Lung (tissue), 12 donors: ENCODE measurements around the gene ZSWIM3. TPM values are rescaled to one million over a fixed set of nuclear protein-coding genes. Genes with fewer than 3 reads are reported as not detected.

Experiments
- ATAC-seq: fragments of 200-7000 bp; cut with Tn5 transposase; one replicate; pipeline ENCODE4 v1.9.1; 2020; ENCODE audit warnings: moderate number of reproducible peaks; ENCODE audit not compliant: insufficient read depth, low FRiP score
- DNase-seq, 3 donors: peaks; one replicate each; pipeline ENCODE4 v3.0.0-alpha.2; 2013 to 2017
- H3K27ac ChIP-seq, 2 donors: one replicate each; pipeline ENCODE4 v1.5.1; 2013; ENCODE audit warnings: mild to moderate bottlenecking in 2 of 2, moderate library complexity in 2 of 2, control low read depth in 1 of 2, inconsistent platforms in 1 of 2, low read depth in 1 of 2, low read length in 1 of 2
- H3K27me3 ChIP-seq, 3 donors: one replicate each; pipeline ENCODE4 v1.5.1; 2013; ENCODE audit warnings: low read length in 2 of 3; ENCODE audit not compliant: control insufficient read depth in 3 of 3, insufficient read depth in 3 of 3
- H3K36me3 ChIP-seq, 4 donors: one replicate each; pipeline ENCODE4 v1.5.1; 2013; ENCODE audit warnings: low read length in 4 of 4, mild to moderate bottlenecking in 1 of 4, moderate library complexity in 1 of 4; ENCODE audit not compliant: control insufficient read depth in 4 of 4, insufficient read depth in 4 of 4
- H3K4me1 ChIP-seq, 5 donors: one replicate each; pipeline ENCODE4 v1.5.1; 2013; ENCODE audit warnings: low read length in 5 of 5, mild to moderate bottlenecking in 2 of 5, moderate library complexity in 1 of 5; ENCODE audit not compliant: control insufficient read depth in 5 of 5, insufficient read depth in 5 of 5
- H3K4me3 ChIP-seq: one replicate; pipeline ENCODE4 v1.5.1; 2013; ENCODE audit warnings: mild to moderate bottlenecking, control low read depth, moderate library complexity
- H3K9ac ChIP-seq, 2 donors: one replicate each; pipeline ENCODE4 v1.5.1; 2013; ENCODE audit warnings: low read length in 2 of 2, control low read depth in 1 of 2; ENCODE audit not compliant: insufficient read depth in 1 of 2
- H3K9me3 ChIP-seq, 4 donors: one replicate each; pipeline ENCODE4 v1.5.1; 2013; ENCODE audit warnings: low read length in 3 of 4, mild to moderate bottlenecking in 1 of 4, moderate library complexity in 1 of 4; ENCODE audit not compliant: control insufficient read depth in 4 of 4, insufficient read depth in 3 of 4
- WGBS, 2 donors: extraction: QIAGEN DNeasy Blood & Tissue Kit; methylation state at CpG; one replicate each; pipeline ENCODE4 v1.1.7; 2013; 5-methylcytosine and 5-hydroxymethylcytosine counted together
- polyA plus RNA-seq, 2 donors: library from polyadenylated mRNA; stranded (reverse); fragments of 200-250 nt; gene quantifications; one replicate each; pipeline ENCODE4 v1.2.1, GENCODE V29; 2013
- total RNA-seq, 2 donors: library from RNA; depleted of rRNA in 1 of 2; stranded (reverse); fragments of >200 nt in 1 of 2; gene quantifications; one replicate each; pipeline ENCODE4 v1.2.1, GENCODE V29; 2014 to 2021
- TF ChIP-seq, protein P1 (sequence below): IDR thresholded peaks from 2 replicates; pipeline ENCODE4 v1.5.1; 2012; ENCODE audit warnings: mild to moderate bottlenecking; ENCODE audit errors: control extremely low read depth, extremely low read depth
- donor health status: control.
- donor health status: control.
- donor health status: Bipolar disorder and iron deficiency.
- donor health status: healthy.
- donor health status: DM: yes; HTN: yes; CAD: no.

Gene ZSWIM3
- total and polyA plus RNA-seq, 4 donors: 1.7 to 5.2 (median 3.4) TPM

DNA sequence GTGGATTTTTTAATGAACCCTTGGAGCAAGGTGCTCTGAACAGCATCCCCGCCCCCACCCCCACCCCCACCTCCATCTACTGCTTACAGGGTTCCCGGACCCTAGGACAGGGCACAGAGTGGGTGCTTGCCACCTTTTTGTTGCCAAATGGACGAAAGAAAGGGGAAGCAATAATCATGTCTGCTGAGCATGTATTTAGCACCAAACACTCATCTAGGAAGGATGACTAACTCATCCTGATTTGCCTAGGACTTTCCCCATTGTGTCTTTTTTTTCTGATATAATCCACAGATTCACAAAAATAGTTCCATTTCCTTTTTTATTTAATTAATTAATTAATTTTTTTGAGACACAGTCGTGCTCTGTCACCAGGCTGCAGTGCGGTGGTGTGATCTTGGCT lies 55.7 kb downstream of the ZSWIM3 start:
- no peak overlapping the region for H3K27ac ChIP-seq
- no peak overlapping the region for H3K4me3 ChIP-seq
- no peaks in the 10 kb centered on the region for H3K9me3 ChIP-seq
- TF ChIP-seq, protein P1, sequence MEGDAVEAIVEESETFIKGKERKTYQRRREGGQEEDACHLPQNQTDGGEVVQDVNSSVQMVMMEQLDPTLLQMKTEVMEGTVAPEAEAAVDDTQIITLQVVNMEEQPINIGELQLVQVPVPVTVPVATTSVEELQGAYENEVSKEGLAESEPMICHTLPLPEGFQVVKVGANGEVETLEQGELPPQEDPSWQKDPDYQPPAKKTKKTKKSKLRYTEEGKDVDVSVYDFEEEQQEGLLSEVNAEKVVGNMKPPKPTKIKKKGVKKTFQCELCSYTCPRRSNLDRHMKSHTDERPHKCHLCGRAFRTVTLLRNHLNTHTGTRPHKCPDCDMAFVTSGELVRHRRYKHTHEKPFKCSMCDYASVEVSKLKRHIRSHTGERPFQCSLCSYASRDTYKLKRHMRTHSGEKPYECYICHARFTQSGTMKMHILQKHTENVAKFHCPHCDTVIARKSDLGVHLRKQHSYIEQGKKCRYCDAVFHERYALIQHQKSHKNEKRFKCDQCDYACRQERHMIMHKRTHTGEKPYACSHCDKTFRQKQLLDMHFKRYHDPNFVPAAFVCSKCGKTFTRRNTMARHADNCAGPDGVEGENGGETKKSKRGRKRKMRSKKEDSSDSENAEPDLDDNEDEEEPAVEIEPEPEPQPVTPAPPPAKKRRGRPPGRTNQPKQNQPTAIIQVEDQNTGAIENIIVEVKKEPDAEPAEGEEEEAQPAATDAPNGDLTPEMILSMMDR: no peak
- peaks cover 0 to 15% (median 4%) of the 10 kb centered on the region in 5 donors for H3K4me1 ChIP-seq
- no peak for DNase-seq
- H3K9ac ChIP-seq: no peak overlapping the region
- no peaks in the 10 kb centered on the region for H3K36me3 ChIP-seq
- H3K27me3 ChIP-seq: no peaks in the 10 kb centered on the region
- no peak for ATAC-seq
- WGBS, 2 donors: 49 to 59% methylated on average over 5 of the region's 5 CpGs

DNA sequence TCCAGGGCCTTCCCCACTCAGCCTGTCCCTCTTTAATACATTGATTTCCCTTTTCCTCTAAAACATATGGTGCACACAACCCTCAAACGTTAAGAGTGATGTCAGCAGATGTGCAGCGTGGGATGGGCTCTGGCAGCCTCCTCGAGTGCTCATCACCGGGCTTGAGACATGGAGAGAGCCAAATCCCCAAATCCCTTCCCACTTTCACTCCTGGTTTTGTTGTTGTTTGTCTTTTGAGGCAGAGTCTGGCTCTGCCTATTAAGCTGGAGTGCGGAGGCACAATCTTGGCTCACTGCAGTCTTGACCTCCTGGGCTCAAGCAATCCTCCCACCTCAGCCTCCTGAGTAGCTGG lies 60.4 kb downstream of the ZSWIM3 start:
- no peak overlapping the region for H3K9ac ChIP-seq
- no peak for ATAC-seq

DNA sequence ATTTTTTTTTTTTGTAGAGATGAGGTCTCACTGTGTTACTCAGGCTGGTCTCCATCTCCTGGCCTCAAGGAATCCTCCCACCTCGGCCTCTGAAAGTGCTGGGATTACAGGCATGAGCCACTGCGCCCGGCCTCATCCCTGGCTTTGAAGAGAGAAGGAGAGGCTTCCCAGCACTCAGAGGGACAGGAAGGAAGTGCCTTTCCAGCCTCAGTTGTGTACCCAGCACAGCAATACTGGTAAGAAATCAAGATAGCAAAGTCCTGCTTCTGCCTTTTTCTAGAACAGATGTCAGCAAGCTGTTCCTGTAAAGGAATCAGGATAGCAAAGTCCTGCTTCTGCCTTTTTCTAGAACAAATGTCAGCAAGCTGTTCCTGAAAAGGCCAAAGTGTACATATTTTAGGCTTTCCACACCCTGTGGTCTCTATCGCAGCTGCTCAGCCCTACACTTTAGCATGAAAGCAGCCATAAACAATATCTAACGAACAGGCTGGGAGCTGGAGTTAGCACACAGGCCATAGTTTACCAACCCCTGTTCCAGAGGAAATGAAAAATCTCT lies 60.8 kb downstream of the ZSWIM3 start:
- Histone ChIP-seq H3K4me1 (peaks cover 0 to 22% (median 20%) of the 10 kb centered on the region in 5 donors), H3K27ac (peak overlapping the region; percentile 28 to 78), H3K4me3 (no peak overlapping the region), H3K27me3 (no peaks in the 10 kb centered on the region), H3K9ac (peak overlapping the region in 1 of 2 donors; percentile 30), H3K36me3 (no peaks in the 10 kb centered on the region), H3K9me3 (no peaks in the 10 kb centered on the region)
- 61 to 76% methylated on average over 5 of the region's 5 CpGs for WGBS, 2 donors
- TF ChIP-seq, protein P1: no peak
- ATAC-seq (no peak), DNase-seq (peak in 2 of 3 donors; percentile 34 to 41)

More for the DNA sequence above, 60.4 kb downstream of the ZSWIM3 start:
- Histone ChIP-seq H3K36me3 (no peaks in the 10 kb centered on the region), H3K27me3 (no peaks in the 10 kb centered on the region), H3K4me3 (no peak overlapping the region), H3K4me1 (peaks cover 0 to 22% (median 19%) of the 10 kb centered on the region in 5 donors), H3K27ac (peak overlapping the region in 1 of 2 donors; percentile 23), H3K9me3 (no peaks in the 10 kb centered on the region)
- DNase-seq: peak in 1 of 3 donors; percentile 27
- WGBS, 2 donors: 63 to 86% methylated on average over 5 of the region's 5 CpGs
- TF ChIP-seq, protein P1: no peak
